Liver (tissue), 9 donors: ENCODE measurements around the gene NECTIN1. TPM values are rescaled to one million over a fixed set of nuclear protein-coding genes. Genes with fewer than 3 reads are reported as not detected.

Experiments
- DNase-seq: peaks from one replicate; pipeline ENCODE4 v3.0.0-alpha.2; 2017; ENCODE audit warnings: low spot score
- H3K27ac ChIP-seq, 2 donors: one replicate each; pipeline ENCODE4 v1.7.0; 2013; ENCODE audit warnings: inconsistent platforms in 2 of 2, low read length in 2 of 2, control low read depth in 1 of 2, low read depth in 1 of 2, mild to moderate bottlenecking in 1 of 2
- H3K27me3 ChIP-seq, 4 donors: one replicate each; pipeline versions ENCODE4 v1.6.1 to v1.7.0; 2013; ENCODE audit warnings: low read length in 3 of 4, inconsistent platforms in 1 of 4, mild to moderate bottlenecking in 1 of 4, moderate library complexity in 1 of 4; ENCODE audit not compliant: control insufficient read depth in 4 of 4, insufficient read depth in 4 of 4
- H3K36me3 ChIP-seq, 4 donors: one replicate each; pipeline versions ENCODE4 v1.6.1 to v1.7.0; 2013; ENCODE audit warnings: low read length in 3 of 4, mild to moderate bottlenecking in 3 of 4, low read depth in 1 of 4, moderate library complexity in 1 of 4; ENCODE audit not compliant: control insufficient read depth in 4 of 4, insufficient read depth in 3 of 4
- H3K4me1 ChIP-seq, 4 donors: one replicate each; pipeline versions ENCODE4 v1.6.1 to v1.7.0; 2013; ENCODE audit warnings: low read length in 3 of 4, mild to moderate bottlenecking in 3 of 4, moderate library complexity in 1 of 4; ENCODE audit not compliant: control insufficient read depth in 4 of 4, insufficient read depth in 4 of 4
- H3K4me3 ChIP-seq, 3 donors: one replicate each; pipeline versions ENCODE4 v1.6.1 to v1.7.0; 2013; ENCODE audit warnings: low read length in 3 of 3, control low read depth in 1 of 3, low read depth in 1 of 3, mild to moderate bottlenecking in 1 of 3
- H3K9ac ChIP-seq, 2 donors: one replicate each; pipeline ENCODE4 v1.7.0; 2013; ENCODE audit warnings: low read length in 2 of 2, mild to moderate bottlenecking in 2 of 2, moderate library complexity in 2 of 2, control low read depth in 1 of 2, low read depth in 1 of 2
- H3K9me3 ChIP-seq, 4 donors: one replicate each; pipeline versions ENCODE4 v1.6.1 to v1.7.0; 2013; ENCODE audit warnings: low read length in 3 of 4; ENCODE audit not compliant: control insufficient read depth in 4 of 4
- EGR1 ChIP-seq, 2 donors: IDR thresholded peaks; 2 replicates each; pipeline ENCODE4 v1.6.1; 2016 to 2018; ENCODE audit warnings: antibody characterized with exemption in 2 of 2, low read depth in 2 of 2
- FOXA1 ChIP-seq: IDR thresholded peaks from 2 replicates; pipeline ENCODE4 v1.6.1; 2016; ENCODE audit warnings: antibody characterized with exemption
- FOXA2 ChIP-seq: IDR thresholded peaks from 2 replicates; pipeline ENCODE4 v1.6.1; 2016; ENCODE audit warnings: antibody characterized with exemption
- GABPA ChIP-seq, 2 donors: IDR thresholded peaks in 1 of 2; conservative IDR thresholded peaks in 1 of 2; 2 replicates each; pipeline ENCODE4 v1.6.1; 2016; ENCODE audit warnings: antibody characterized with exemption in 2 of 2, mild to moderate bottlenecking in 1 of 2, moderate library complexity in 1 of 2
- HNF4A ChIP-seq, 2 donors: conservative IDR thresholded peaks; 2 replicates each; pipeline ENCODE4 v1.6.1; 2016; ENCODE audit warnings: antibody characterized with exemption in 2 of 2, mild to moderate bottlenecking in 2 of 2
- HNF4G ChIP-seq: IDR thresholded peaks from 2 replicates; pipeline ENCODE4 v1.6.1; 2016; ENCODE audit warnings: antibody characterized with exemption
- JUND ChIP-seq, 2 donors: IDR thresholded peaks; 2 replicates each; pipeline ENCODE4 v1.6.1; 2016; ENCODE audit warnings: antibody characterized with exemption in 2 of 2
- NR2F2 ChIP-seq: IDR thresholded peaks from 2 replicates; pipeline ENCODE4 v1.6.1; 2016; ENCODE audit warnings: antibody characterized with exemption
- RAD21 ChIP-seq, 2 donors: IDR thresholded peaks; 2 replicates each; pipeline ENCODE4 v1.6.1; 2016; ENCODE audit warnings: antibody characterized with exemption in 2 of 2, mild to moderate bottlenecking in 2 of 2
- RXRA ChIP-seq, 2 donors: IDR thresholded peaks; 2 replicates each; pipeline ENCODE4 v1.6.1; 2017 to 2018; ENCODE audit warnings: antibody characterized with exemption in 2 of 2, mild to moderate bottlenecking in 1 of 2
- SP1 ChIP-seq: IDR thresholded peaks from 2 replicates; pipeline ENCODE4 v1.6.1; 2018; ENCODE audit warnings: antibody characterized with exemption, mild to moderate bottlenecking
- TAF1 ChIP-seq: conservative IDR thresholded peaks from 2 replicates; pipeline ENCODE4 v1.6.1; 2016; ENCODE audit warnings: antibody characterized with exemption, mild to moderate bottlenecking
- YY1 ChIP-seq: IDR thresholded peaks from 2 replicates; pipeline ENCODE4 v1.6.1; 2016; ENCODE audit warnings: antibody characterized with exemption, mild to moderate bottlenecking
- WGBS: extraction: QIAGEN DNeasy Blood & Tissue Kit; methylation state at CpG from one replicate; pipeline ENCODE4 v1.1.7; 2013; 5-methylcytosine and 5-hydroxymethylcytosine counted together
- polyA plus RNA-seq, 2 donors: library from polyadenylated mRNA; stranded (reverse) in 1 of 2; unstranded in 1 of 2; fragments of 200-250 nt in 1 of 2; fragments of >200 nt in 1 of 2; fragmentation: Nextera tagmentation in 1 of 2; extraction: Ambion mirVana in 1 of 2; gene quantifications; one replicate each; pipeline versions ENCODE4 v1.2.1 to v1.2.3, GENCODE V29; 2013 to 2015
- total RNA-seq, 2 donors: library from RNA; depleted of rRNA; stranded (reverse); fragments of >200 nt; gene quantifications; one replicate each; pipeline ENCODE4 v1.2.3, GENCODE V29; 2014
- TF ChIP-seq, protein P1 (sequence below): IDR thresholded peaks from 2 replicates; pipeline ENCODE4 v1.6.1; 2016; ENCODE audit warnings: antibody characterized with exemption
- TF ChIP-seq, protein P2 (sequence below): IDR thresholded peaks from 2 replicates; pipeline ENCODE4 v1.6.1; 2016; ENCODE audit warnings: antibody characterized with exemption
- TF ChIP-seq, protein P3 (sequence below): fragments of 150-350 bp; IDR thresholded peaks from 2 replicates; pipeline ENCODE4 v1.5.1; 2017; ENCODE audit warnings: improper control_type of control experiment, low read depth, low read length; ENCODE audit not compliant: missing input control
- TF ChIP-seq, protein P4 (sequence below): IDR thresholded peaks from 2 replicates; pipeline ENCODE4 v1.6.1; 2016; ENCODE audit warnings: antibody characterized with exemption
- TF ChIP-seq, protein P5 (sequence below): IDR thresholded peaks from 2 replicates; pipeline ENCODE4 v1.6.1; 2016; ENCODE audit warnings: antibody characterized with exemption, mild to moderate bottlenecking
- donor health status: healthy.
- donor health status: healthy.
- donor health status: healthy.
- donor health status: healthy.
- donor health status: healthy.

Gene NECTIN1
- total and polyA plus RNA-seq, 4 donors = 0.69 to 7.7 (median 5.0) TPM

DNA sequence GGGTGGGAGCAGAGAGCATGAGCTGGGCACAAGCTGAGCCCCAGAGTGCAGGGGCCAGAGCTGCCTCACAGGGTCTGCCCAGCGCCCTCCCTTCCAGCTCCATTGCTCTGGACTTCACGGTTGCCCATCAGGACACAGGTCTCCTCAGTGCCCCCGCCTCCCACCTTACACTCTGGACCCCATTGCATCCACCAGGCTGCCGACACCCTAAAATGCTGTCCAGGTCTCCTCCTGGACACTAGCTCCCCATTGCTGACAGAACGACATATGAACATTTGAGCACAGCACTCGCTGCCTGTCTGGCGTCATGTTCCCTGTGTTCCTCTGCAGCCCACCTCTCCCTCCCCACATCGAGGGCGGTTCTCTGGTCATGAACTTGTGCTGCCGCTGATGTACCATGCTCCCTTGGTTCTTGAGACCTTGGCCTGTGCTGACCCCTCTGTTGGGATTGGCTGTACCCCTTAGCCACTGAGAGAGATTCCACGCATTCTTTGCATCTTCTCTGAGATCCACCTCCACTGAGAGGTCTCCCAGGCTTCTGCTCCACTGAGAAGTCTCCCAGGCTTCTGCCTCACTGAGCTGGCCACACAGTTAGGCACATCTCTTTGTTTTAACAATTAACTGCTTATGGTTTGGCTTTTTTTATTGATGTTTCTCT lies 34.2 kb upstream of the NECTIN1 start:
- no peaks in the 10 kb centered on the region for H3K36me3 ChIP-seq
- no peak overlapping the region for H3K9ac ChIP-seq
- DNase-seq = no peak
- no peak overlapping the region for H3K27ac ChIP-seq
- H3K4me1 ChIP-seq = peaks cover 5 to 35% (median 26%) of the 10 kb centered on the region in 4 donors
- H3K27me3 ChIP-seq = no peaks in the 10 kb centered on the region
- peaks cover 0 to 6% (median 0%) of the 10 kb centered on the region in 4 donors for H3K9me3 ChIP-seq
- TF ChIP-seq TAF1 = no peak
- TF ChIP-seq, protein P1, sequence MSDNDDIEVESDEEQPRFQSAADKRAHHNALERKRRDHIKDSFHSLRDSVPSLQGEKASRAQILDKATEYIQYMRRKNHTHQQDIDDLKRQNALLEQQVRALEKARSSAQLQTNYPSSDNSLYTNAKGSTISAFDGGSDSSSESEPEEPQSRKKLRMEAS = no peak
- no peak for TF ChIP-seq JUND (IDR thresholded peaks at IDR 0.05)
- TF ChIP-seq, protein P2, sequence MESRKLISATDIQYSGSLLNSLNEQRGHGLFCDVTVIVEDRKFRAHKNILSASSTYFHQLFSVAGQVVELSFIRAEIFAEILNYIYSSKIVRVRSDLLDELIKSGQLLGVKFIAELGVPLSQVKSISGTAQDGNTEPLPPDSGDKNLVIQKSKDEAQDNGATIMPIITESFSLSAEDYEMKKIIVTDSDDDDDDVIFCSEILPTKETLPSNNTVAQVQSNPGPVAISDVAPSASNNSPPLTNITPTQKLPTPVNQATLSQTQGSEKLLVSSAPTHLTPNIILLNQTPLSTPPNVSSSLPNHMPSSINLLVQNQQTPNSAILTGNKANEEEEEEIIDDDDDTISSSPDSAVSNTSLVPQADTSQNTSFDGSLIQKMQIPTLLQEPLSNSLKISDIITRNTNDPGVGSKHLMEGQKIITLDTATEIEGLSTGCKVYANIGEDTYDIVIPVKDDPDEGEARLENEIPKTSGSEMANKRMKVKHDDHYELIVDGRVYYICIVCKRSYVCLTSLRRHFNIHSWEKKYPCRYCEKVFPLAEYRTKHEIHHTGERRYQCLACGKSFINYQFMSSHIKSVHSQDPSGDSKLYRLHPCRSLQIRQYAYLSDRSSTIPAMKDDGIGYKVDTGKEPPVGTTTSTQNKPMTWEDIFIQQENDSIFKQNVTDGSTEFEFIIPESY = no peak
- TF ChIP-seq, protein P3, sequence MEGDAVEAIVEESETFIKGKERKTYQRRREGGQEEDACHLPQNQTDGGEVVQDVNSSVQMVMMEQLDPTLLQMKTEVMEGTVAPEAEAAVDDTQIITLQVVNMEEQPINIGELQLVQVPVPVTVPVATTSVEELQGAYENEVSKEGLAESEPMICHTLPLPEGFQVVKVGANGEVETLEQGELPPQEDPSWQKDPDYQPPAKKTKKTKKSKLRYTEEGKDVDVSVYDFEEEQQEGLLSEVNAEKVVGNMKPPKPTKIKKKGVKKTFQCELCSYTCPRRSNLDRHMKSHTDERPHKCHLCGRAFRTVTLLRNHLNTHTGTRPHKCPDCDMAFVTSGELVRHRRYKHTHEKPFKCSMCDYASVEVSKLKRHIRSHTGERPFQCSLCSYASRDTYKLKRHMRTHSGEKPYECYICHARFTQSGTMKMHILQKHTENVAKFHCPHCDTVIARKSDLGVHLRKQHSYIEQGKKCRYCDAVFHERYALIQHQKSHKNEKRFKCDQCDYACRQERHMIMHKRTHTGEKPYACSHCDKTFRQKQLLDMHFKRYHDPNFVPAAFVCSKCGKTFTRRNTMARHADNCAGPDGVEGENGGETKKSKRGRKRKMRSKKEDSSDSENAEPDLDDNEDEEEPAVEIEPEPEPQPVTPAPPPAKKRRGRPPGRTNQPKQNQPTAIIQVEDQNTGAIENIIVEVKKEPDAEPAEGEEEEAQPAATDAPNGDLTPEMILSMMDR = no peak
- no peak for TF ChIP-seq RAD21 (IDR thresholded peaks at IDR 0.05)
- TF ChIP-seq, protein P4, sequence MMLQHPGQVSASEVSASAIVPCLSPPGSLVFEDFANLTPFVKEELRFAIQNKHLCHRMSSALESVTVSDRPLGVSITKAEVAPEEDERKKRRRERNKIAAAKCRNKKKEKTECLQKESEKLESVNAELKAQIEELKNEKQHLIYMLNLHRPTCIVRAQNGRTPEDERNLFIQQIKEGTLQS = no peak
- no peak for TF ChIP-seq HNF4A (conservative IDR thresholded peaks at IDR 0.05)
- TF ChIP-seq SP1 = no peak
- TF ChIP-seq, protein P5, sequence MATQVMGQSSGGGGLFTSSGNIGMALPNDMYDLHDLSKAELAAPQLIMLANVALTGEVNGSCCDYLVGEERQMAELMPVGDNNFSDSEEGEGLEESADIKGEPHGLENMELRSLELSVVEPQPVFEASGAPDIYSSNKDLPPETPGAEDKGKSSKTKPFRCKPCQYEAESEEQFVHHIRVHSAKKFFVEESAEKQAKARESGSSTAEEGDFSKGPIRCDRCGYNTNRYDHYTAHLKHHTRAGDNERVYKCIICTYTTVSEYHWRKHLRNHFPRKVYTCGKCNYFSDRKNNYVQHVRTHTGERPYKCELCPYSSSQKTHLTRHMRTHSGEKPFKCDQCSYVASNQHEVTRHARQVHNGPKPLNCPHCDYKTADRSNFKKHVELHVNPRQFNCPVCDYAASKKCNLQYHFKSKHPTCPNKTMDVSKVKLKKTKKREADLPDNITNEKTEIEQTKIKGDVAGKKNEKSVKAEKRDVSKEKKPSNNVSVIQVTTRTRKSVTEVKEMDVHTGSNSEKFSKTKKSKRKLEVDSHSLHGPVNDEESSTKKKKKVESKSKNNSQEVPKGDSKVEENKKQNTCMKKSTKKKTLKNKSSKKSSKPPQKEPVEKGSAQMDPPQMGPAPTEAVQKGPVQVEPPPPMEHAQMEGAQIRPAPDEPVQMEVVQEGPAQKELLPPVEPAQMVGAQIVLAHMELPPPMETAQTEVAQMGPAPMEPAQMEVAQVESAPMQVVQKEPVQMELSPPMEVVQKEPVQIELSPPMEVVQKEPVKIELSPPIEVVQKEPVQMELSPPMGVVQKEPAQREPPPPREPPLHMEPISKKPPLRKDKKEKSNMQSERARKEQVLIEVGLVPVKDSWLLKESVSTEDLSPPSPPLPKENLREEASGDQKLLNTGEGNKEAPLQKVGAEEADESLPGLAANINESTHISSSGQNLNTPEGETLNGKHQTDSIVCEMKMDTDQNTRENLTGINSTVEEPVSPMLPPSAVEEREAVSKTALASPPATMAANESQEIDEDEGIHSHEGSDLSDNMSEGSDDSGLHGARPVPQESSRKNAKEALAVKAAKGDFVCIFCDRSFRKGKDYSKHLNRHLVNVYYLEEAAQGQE = no peak
- no peak for TF ChIP-seq YY1
- no peak for TF ChIP-seq FOXA1
- no peak for TF ChIP-seq RXRA (IDR thresholded peaks at IDR 0.05)
- no peak for TF ChIP-seq EGR1 (IDR thresholded peaks at IDR 0.05; ENCODE audit: low read depth in 2 of 2)
- no peak for TF ChIP-seq FOXA2
- no peak for TF ChIP-seq GABPA (IDR thresholded peaks at IDR 0.05 in 1 of 2, conservative IDR thresholded peaks at IDR 0.05 in 1 of 2)
- TF ChIP-seq HNF4G = no peak
- no peak for TF ChIP-seq NR2F2
- WGBS = 85% methylated on average over 11 of the region's 11 CpGs
- no peak overlapping the region for H3K4me3 ChIP-seq
